Urothelium cell line (cell line): ENCODE results near the gene TM9SF1.
"Not testable (repeated sequence)": the region's sequence is repeated elsewhere in the genome, so short reads cannot be mapped to it uniquely, and the experiment has no call there.

ENCODE experiments used
- DNase-seq: peaks from one replicate; pipeline ENCODE4 v3.0.0; 2011; ENCODE audit warnings: low spot score, mixed read lengths
- FAIRE-seq: peaks from 2 replicates; lab custom pipeline; 2011; peaks lifted over from hg19 to GRCh38; lab: Jason Lieb, UNC

TM9SF1 gene

DNA sequence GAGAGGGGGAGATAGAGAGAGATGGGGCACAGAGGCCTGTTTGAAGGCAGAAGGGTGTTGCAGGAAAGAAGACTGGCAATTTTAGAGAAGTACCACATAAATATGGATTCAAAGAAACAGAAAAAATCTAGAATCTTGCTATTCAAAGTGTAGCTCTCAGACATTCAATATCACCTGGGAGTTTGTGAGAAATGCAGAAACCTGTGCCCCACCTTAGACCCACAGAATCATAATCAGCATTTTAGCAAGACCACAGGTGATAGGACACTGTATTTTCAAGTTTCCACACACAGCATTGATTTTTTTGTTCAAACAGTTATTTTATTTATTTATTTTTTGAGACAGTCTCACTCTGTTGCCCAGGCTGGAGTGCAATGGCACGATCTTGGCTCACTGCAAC lies 33.7 kb upstream of the TM9SF1 start:
- DNase-seq (no peak), FAIRE-seq (no peak)

DNA sequence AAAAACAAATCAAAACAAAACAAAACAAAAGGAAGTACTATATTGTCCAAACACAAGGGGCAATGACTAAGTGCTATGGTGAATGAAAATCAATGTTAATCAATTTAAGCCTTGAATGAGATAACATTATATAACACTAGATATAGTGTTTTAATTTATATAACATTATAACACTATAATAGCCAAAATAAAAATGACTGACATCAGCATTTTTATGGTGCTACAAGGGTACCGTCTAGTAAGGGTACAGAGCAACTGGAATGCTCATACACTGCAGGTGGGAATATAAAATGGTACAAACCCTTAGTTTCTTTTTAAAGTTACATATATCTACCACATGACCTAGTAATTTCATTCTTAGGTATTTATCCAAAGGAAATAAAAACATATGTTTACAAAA lies 31.2 kb upstream of the TM9SF1 start:
- no peak for FAIRE-seq

DNA sequence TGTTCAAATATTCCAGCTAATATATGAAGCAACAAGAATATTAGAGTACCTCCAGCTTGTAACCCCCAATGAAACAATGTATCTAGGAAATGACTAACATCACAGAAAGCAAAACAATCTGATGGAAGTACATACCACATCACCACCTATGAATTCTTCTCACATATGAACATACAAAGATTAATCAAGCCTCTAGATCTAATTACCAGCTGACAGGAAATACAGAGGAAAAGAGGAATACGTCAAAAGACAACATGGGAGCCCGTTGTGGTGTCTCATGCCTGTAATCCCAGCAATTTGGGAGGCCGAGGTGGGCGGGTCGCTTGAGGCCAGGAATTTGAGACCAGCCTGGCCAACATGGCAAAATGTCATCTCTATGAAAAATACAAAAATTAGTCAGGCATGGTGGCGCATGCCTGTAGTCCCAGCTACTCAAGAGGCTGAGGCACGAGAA lies 29.4 kb upstream of the TM9SF1 start:
- FAIRE-seq (no peak), DNase-seq (no peak)

More for the DNA sequence above, 31.2 kb upstream of the TM9SF1 start:
- DNase-seq = no peak

DNA sequence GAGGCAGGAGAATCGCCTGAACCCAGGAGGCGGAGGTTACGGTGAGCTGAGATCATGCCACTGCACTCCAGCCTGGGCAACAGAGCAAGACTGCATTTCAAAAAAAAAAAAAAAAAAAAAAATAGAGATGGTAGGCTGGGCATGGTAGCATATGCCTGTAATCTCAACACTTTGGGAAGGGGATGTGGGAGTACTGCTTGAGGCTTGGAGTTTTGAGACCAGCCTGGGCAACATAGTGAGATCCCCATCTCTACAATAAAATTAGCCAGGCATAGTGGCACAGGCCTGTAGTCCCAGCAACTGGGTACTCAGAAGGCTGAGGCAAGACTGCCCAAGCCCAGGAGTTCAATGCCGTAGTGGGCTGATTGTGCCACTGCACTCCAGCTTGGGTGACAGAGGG lies 27.7 kb upstream of the TM9SF1 start:
- FAIRE-seq, DNase-seq: not testable (repeated sequence)

DNA sequence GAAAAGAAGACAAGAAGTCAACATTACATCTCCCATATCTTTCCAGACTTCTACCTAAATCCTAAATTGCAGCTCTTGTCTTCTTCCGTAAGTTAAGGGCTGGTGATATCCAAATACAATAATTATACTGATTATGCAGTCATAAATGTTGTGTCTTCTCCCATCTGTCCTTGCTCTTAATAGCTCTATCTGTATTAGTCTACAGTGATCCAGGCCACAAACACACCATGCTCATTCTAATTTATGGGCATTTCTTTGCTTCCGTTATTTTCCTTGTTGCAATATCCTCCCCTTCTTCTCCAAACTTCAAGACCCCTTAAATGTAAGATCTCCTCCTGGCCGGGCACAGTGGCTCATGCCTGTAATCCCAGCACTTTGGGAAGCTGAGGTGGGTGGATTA lies 24.3 kb upstream of the TM9SF1 start:
- FAIRE-seq = no peak
- no peak for DNase-seq

DNA sequence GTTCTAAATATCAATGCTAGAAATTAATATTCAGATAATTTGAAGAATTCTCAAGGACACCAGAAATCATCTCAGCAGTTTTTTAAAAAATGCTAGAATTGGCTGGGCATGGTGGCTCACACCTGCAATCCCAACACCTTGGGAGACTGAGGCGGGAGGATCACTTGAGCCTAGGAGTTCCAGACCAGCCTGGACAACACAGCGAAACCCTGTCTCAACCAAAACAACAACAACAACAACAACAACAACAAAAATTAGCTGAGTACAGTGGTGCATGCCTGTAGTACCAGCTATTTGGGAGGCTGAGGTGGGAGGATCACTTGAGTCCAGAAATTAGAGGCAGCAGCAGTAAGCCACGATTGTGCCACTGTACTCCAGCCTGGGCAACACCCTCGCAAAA lies 23.8 kb upstream of the TM9SF1 start:
- no peak for DNase-seq

DNA sequence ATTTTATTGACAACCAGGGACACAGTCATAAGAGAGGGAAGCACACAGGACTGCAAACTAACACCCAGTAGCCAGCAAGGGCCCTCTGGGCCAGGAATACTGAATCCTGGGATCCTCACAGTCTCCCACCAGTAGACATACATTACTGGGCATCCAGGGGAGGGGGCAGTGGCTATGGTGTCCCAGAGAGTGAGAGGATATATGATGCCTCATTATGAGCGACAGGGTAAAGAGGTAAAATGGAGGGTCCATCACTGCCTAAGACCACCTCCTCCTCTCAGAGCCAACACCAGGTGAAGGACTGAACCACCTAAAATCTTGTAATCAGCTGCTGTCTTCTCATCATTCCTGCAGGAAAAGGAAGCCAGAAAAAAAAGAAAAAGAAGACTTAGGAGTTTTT lies 21.6 kb upstream of the TM9SF1 start:
- not testable (repeated sequence) for DNase-seq, FAIRE-seq

More for the DNA sequence above, 23.8 kb upstream of the TM9SF1 start:
- no peak for FAIRE-seq

DNA sequence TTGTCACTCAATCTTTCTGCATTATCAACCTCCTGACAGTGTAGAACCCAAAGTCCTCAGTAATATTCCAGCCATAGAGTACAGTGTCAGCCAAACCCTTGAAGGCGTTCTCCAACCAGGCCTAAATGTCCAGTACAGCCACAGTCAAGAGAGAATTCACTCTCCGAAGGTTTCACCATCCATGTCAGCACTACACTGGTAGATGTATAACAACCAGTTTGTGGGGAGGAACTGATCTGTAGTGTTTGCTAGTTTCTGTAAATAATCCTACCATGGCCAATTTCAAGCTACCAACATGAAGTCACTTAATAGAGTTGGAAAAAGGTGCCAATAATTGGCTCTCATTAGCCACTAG lies 21.1 kb upstream of the TM9SF1 start:
- DNase-seq (no peak), FAIRE-seq (no peak)

DNA sequence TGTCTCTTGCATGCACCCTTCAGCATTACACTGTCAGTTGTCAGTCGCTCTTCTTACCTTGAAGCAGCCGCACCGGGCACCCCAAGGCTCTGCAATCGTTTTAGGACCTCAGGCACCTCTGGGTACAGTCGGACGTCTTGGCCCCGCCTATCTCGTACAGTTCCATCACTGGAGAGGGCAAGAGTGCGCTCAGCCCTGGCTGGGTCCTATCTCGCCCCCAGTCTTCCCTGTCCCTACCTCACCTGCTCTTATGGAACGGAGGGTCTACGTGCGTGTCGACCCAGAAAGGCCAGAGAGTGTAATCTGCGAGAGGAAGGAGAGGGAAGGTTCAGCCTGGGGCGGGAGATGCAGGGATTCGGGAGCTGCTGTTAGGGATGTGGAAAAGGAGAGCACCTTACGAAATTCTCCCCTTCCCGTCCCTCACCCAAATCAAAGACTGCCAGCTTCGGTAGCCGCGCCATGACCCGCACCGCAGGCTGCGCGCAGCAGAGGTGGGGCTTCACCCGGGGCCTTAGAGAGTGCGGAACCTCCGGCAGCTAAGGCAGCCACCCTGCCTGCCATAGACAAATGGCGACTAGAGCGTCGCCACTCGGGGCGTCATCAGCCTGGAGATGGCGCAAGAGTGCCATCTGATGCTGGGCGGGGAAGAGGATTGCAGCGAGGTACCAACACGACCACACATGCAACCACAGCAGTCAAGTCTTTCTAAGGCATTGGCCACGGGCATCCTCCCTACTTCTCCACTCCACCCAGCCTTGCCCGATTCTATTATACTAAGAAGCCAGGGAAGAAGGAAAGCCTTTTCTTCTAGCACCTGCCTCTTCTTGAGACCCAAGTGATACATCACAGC lies 20.5 kb upstream of the TM9SF1 start, which contains the start of gene MDP1:
Gene MDP1, minus strand, starts transcription at position 572 of the 850 bp plus-strand sequence. Its CDS starts 111 bp downstream, at position 461.
- DNase-seq (peak; percentile 92), FAIRE-seq (peak; percentile 52)

DNA sequence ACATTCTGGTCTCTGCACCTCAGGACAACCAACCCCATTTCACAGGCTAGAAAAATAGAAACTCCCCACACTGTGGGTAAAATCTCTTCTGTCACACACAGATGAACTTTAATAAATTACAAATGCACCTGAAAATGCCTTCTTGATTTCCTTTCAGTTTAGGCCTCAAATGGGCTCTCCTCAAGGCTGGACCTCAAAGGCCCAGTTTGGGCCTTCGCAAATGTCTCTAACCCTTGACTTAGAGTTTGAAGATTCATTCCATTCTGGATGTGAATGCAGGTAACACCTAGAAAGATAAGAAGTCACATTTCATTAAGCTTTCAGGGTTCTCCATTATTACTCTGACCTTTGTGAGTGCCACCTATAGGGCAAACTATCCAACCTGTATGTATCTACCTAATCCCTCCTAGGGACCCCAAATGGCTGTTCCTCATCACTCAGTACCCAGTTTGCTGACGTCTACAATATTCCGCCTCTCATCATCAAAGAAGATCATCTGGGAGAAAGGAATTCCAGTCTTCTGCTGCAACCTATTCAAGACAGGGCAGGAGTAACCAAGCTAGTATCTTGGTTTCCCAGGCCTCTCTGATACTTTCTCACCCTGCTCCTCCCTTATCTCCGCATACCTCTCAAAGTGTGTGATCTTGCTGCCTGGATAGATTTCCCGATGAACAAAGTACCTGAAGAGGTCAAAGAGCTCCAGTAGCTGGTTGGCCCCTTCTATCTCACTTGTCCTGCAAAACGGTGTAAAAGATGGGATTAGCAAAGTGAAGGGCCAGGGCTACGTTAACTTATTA lies 18.8 kb upstream of the TM9SF1 start:
- DNase-seq = no peak
- FAIRE-seq = no peak

DNA sequence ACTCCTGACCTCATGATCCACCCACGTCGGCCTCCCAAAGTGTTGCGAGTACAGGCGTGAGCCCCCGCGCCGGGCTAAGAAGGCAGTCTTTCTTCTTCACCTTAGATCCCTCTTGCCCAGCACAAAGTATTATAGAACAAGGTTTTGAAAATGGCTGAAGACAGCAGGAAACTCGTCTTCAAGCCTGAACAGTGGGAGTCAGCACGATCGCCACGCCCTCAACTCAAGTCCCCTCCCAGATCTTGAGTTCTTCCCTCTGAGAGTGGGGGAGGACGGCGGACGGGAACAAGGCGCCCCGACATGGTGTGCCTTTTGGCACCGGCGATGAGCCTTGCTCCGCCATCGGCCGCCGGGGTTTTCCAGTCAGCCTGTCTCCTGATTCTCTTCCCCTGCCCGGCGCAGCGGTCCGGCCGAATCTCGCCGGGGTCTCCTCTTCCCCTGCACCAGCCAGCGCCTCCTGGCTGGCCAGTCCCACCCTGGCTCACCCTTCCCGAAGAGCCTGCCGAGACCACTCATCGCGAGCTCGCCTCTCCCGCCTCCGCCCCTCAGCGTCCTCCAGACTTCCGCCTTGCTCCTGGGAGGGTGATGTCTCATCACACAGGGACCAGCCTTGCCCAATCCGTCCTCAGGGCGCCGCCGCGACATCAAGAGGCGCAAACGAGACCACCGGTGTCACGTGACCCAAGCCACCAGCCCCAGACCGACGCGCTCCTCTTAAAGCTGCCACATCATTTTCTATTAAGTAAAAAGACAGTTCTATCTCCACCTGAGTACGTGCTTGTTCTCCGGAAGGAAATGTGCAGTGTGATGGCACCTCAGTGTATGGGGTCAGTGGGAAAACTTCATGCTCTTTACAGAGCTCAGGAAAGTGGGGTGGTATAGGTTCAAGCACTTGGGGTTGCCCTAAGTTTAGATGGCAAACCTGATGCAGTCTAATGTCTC lies 18.0 kb upstream of the TM9SF1 start, which contains the start of gene CHMP4A:
Gene CHMP4A, minus strand, starts transcription at position 565 of the 942 bp plus-strand sequence. Its CDS starts 49 bp downstream, at position 516.
- FAIRE-seq (peak; percentile 92), DNase-seq (peak; percentile 97)

DNA sequence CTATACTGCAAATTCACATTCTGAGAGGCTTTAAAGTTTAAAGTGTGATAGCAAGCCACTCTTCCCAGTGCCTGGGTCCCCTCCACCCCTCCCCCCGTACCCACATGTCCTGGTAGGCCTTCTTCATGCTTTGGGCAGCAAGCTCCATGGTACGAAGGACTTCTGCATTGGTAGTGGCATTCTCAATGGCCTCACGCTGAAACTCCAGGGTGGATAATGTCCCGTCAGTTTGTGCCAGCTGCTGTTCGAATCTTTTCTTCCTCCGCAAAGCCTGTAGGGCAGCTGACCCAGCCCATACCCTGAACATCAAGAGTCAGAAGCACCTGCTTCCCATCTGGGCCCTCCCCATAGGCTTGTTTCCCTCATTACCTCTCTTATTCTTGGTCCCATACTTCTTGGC lies 16.1 kb upstream of the TM9SF1 start:
- no peak for DNase-seq
- FAIRE-seq = no peak

DNA sequence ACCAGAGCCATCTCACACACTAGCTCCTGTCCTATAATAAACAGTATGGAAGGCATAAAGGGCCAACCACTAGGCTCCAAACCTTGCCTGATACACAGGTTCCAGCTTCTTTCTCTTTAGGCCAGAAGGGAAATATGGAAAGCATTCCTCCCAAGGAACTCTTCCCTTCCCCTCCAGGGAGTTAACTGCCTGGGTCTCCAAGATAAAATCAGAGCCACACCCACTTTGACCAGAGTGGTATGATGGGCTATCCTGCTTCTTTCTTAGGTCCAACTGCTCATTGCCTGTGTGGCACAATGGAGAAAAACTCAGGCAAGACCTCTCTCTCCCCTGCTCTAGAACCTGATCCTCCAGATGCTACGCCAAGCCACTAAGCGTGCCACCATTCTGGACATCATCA lies 12.4 kb upstream of the TM9SF1 start:
- no peak for FAIRE-seq

DNA sequence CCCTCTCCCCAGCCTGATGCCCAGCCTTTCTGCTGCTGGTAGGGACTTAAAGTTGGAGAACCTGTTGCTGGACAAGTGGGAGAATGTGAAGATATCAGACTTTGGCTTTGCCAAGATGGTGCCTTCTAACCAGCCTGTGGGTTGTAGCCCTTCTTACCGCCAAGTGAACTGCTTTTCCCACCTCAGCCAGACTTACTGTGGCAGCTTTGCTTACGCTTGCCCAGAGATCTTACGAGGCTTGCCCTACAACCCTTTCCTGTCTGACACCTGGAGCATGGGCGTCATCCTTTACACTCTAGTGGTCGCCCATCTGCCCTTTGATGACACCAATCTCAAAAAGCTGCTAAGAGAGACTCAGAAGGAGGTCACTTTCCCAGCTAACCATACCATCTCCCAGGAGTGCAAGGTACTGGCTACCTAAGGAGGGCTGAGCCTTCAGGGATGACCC lies 11.9 kb upstream of the TM9SF1 start:
- DNase-seq = no peak
- FAIRE-seq = no peak

More for the DNA sequence above, 12.4 kb upstream of the TM9SF1 start:
- no peak for DNase-seq

DNA sequence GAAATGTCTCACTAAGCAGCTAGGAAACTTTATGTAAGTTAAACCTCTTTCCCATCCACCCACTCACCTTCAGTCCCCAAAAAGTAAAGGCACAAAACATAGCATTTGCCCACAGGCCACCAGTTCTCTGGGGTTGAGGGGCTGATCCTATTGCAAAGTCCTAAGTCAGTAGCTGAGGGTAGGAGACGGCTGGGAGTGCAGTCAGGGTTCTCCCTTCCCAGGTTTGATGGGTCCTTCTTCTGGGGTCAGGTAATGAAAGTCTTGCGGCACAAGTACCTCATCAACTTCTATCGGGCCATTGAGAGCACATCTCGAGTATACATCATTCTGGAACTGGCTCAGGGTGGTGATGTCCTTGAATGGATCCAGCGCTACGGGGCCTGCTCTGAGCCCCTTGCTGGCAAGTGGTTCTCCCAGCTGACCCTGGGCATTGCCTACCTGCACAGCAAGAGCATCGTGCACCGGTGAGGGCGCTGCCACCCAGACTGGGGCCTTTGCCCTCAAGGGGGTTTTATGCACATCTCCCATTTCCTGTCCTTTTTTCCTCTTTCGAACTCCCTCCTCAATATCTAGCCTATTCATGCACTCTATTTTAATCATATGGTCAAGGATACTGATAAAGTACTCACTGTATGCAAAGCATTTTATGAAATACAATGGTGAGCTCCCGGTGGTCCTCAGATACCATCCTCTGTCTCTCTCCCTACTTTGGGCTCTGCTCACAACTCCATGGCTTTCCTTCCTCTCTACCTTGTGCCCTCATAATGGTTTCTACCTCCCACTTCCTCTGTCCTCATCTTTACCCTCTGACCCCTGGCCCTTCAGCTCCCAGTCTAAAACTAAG lies 11.2 kb upstream of the TM9SF1 start:
- DNase-seq (no peak), FAIRE-seq (no peak)

DNA sequence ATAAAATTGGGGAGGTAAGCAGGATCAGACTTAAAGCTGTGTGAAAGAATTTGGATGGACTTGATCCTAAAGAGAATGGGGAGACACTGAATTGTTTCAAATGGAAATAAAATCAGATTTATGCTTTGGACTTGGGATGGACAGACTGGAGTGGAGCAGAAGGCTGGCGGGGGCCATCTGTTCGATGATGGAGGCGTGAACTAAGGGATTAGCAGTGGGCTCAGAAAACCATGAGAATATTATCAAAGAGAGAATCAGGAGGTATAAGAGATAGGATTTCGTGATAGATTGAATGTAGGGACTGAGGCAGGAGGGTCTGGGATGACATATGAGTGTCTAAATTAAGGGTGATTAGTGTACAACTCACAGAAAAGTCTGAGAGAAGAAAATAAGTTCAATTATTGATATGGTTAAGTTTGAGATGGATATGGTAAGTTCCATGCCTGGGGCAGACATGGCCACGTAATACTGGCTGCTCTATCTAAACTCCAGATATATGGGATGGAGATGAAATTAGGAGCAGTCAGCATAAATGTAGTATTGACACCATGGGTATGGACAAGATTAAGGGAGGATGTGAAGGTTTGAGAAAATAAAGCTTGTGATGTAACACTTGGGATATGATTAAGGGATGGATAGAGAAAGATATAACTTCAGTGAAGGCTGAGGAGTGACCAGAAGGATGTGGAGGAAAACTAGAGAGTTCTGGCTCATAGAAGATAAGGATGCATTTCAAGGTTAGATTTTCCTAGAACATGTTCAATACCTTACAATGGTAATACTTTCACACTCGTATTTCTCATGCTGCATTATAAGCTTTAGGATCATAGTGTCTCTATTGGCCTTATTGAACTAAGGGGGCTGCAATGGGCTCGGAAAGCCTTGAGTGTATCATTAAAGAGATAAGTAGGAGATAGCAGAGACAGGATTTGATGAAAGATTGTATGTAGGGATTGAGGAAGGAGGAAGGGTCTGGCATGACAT lies 9.2 kb upstream of the TM9SF1 start:
- DNase-seq (no peak), FAIRE-seq (no peak)

DNA sequence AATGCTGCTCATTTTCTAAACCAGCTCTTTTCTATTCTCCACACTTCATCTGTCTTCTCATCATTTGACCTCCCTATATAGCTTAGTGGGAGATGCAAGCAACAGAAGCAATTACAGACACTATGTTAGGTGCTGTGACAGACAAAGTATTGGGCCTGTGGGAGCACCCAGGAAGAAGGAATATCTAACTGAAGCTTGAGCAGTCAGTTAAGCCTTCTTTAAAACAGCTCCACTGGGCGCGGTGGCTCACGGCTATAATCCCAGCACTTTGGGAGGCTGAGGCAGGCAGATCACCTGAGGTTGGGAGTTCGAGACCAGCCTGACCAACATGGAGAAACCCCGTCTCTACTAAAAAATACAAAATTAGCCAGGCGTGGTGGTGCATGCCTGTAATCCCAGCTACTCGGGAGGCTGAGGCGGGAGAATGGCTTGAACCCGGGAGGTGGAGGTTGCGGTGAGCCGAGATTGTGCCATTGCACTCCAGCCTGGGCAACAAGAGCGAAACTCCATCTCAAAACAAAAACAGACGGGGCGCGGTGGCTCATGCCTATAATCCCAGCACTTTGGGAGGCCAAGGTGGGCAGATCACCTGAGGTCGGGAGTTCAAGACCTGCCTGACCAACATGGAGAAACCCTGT lies 8.1 kb upstream of the TM9SF1 start:
- DNase-seq, FAIRE-seq: not testable (repeated sequence)

DNA sequence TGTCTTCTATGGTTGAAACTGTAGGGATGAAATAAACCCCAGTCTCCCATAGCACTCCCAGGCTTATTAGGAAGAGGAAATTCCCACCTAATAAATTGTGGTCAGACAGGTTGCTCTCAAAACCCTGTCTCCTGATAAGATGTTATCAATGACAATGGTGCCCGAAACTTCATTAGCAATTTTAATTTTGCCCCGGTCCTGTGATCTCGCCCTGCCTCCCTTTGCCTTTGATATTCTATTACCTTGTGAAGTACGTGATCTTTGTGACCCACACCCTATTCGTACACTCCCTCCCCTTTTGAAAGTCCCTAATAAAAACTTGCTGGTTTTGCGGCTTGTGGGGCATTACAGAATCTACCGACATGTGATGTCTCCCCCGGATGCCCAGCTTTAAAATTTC lies 7.3 kb upstream of the TM9SF1 start:
- FAIRE-seq, DNase-seq: not testable (repeated sequence)
